ENCODE results near the gene ADAMTS2.

The ADAMTS2 gene

DNA sequence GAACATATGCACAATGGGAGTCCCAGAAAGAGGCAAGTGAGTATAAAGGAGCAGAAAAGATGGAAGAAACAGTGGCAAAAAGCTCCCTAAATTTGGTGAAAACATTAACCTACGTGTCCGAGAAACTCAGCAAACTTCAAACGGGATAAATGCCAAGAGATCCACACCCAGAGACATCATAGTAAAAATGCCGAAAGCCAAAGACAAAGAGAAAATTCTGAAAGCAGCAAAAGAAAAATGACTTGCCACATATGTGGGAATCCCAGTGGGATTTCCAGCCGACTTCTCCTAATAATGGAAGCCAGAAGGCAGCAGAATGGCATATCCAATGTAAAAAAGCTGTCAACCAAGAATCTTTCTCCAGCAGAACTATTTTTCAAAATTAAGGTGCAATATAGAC lies 101.2 kb downstream of the ADAMTS2 start:
- no peak overlapping the region for H3K4me3 ChIP-seq (ENCODE audit: low read depth, low read length)
- DNase-seq (ENCODE audit: low read depth) = no peak
- TF ChIP-seq, protein P1, sequence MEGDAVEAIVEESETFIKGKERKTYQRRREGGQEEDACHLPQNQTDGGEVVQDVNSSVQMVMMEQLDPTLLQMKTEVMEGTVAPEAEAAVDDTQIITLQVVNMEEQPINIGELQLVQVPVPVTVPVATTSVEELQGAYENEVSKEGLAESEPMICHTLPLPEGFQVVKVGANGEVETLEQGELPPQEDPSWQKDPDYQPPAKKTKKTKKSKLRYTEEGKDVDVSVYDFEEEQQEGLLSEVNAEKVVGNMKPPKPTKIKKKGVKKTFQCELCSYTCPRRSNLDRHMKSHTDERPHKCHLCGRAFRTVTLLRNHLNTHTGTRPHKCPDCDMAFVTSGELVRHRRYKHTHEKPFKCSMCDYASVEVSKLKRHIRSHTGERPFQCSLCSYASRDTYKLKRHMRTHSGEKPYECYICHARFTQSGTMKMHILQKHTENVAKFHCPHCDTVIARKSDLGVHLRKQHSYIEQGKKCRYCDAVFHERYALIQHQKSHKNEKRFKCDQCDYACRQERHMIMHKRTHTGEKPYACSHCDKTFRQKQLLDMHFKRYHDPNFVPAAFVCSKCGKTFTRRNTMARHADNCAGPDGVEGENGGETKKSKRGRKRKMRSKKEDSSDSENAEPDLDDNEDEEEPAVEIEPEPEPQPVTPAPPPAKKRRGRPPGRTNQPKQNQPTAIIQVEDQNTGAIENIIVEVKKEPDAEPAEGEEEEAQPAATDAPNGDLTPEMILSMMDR (conservative IDR thresholded peaks at IDR 0.05; ENCODE audit: low read depth, low read length) = no peak

GRCh38 chr5:179243333-179243732 lies 101.9 kb downstream of the ADAMTS2 start:
- peak; percentile 85 for DNase-seq (ENCODE audit: low read depth)
- H3K4me3 ChIP-seq (ENCODE audit: low read depth, low read length) = no peak overlapping the region
- TF ChIP-seq, protein P1 (conservative IDR thresholded peaks at IDR 0.05; ENCODE audit: low read depth, low read length) = no peak

DNA sequence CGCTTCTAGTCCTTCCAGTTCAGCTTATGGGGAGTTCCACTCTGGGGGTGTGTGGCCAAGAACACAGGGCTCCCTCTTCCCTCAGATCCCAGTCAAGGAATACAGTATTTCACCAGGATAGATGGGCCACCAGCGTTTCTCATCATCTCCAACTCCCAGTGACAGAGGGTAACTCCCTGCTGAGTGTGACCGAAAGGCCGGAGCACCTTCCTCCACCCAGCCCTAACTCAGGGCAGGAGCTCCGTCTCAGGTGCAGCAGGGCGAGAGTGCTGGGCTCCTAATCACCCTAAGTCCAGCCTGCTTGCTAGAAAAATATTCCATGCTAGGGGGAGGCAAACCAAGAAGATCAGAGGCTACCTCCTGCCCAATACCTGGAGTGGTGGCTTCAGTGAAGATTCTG lies 102.6 kb downstream of the ADAMTS2 start:
- no peak overlapping the region for H3K4me3 ChIP-seq (ENCODE audit: low read depth, low read length)
- DNase-seq (ENCODE audit: low read depth) = no peak
- TF ChIP-seq, protein P1 (conservative IDR thresholded peaks at IDR 0.05; ENCODE audit: low read depth, low read length) = no peak

DNA sequence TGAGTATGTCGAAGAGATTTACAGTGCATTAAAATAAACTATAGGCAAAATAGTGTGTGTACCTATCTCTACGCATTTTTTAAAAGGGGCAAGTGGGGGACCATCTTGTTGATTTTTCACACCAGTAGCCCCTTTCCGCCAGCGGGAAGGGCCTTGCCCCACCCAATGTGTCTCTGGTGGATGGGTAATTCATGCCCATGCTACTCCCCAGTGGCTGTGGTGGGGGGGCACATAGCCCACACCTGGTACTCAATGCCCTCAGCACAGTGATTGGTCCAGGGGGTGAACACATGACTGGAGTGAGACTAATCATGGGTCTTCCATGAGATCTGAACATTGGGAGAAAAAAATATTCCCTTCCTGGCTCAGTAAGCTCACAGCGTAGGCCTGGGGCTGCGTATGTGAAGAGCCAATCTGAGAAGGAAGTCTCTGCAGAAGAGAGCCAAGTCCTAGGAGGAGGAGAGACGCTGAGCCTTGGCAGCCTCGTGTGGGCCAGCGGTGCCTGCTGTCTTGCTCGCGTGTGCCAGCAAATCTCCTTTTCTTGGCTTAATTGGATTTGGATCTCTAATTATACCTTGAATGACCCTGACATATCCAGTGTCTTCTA lies 103.4 kb downstream of the ADAMTS2 start:
- TF ChIP-seq, protein P1 (conservative IDR thresholded peaks at IDR 0.05; ENCODE audit: low read depth, low read length) = no peak
- no peak overlapping the region for H3K4me3 ChIP-seq (ENCODE audit: low read depth, low read length)
- no peak for DNase-seq (ENCODE audit: low read depth)

GRCh38 chr5:179241175-179241574 lies 104.1 kb downstream of the ADAMTS2 start:
- TF ChIP-seq, protein P1 (conservative IDR thresholded peaks at IDR 0.05; ENCODE audit: low read depth, low read length) = no peak
- no peak for DNase-seq (ENCODE audit: low read depth)
- no peak overlapping the region for H3K4me3 ChIP-seq (ENCODE audit: low read depth, low read length)

DNA sequence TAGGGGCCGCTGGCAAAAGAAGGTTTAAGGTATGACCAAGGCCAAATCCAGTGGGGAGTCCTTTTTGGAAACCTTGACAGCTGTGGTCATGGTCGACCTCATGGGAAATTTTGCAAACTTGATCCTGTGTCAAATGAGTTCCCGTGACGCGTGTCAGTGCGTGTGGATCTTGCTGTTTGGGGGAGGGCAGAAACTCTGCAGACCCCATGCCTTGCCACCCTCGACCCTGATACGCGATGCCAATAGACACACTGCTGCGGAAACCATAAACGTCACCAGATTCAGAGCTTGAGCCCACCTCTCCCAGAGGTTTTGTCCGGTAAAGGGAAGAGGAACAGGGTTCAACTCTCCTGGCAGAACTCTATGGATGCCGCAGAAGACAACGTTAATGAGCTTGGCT lies 104.7 kb downstream of the ADAMTS2 start:
- no peak overlapping the region for H3K4me3 ChIP-seq (ENCODE audit: low read depth, low read length)
- TF ChIP-seq, protein P1 (conservative IDR thresholded peaks at IDR 0.05; ENCODE audit: low read depth, low read length) = no peak
- no peak for DNase-seq (ENCODE audit: low read depth)

Data from choroid plexus epithelial cell (primary cell).